ENCODE measurements around the gene EPHA10.
"Not testable (repeated sequence)": the region's sequence is repeated elsewhere in the genome, so short reads cannot be mapped to it uniquely, and the experiment has no call there.

The EPHA10 gene

GRCh38 chr1:37708471-37708870, 56.4 kb downstream of the EPHA10 start:
- DNase-seq = no peak

GRCh38 chr1:37705399-37705798, 59.5 kb downstream of the EPHA10 start:
- DNase-seq = no peak

GRCh38 chr1:37704966-37705365, 60.0 kb downstream of the EPHA10 start:
- DNase-seq = no peak

GRCh38 chr1:37703061-37703460, 61.9 kb downstream of the EPHA10 start:
- DNase-seq = no peak

GRCh38 chr1:37701051-37701450, 63.9 kb downstream of the EPHA10 start:
- no peak for DNase-seq

- DNase-seq = no peak
Measured at GRCh38 chr1:37699147-37699546, 65.8 kb downstream of the EPHA10 start.

GRCh38 chr1:37697737-37698136, 67.2 kb downstream of the EPHA10 start:
- DNase-seq = no peak

GRCh38 chr1:37697090-37697489, 67.8 kb downstream of the EPHA10 start:
- no peak for DNase-seq

- DNase-seq = no peak
Measured at GRCh38 chr1:37692834-37693175, 72.1 kb downstream of the EPHA10 start.

- peak; percentile 96 for DNase-seq
Measured at GRCh38 chr1:37692078-37692833, 72.7 kb downstream of the EPHA10 start, which contains the start of gene CDCA8. Gene CDCA8, plus strand, starts transcription at chr1:37692516. Its CDS starts 175 bp downstream, at chr1:37692691.

GRCh38 chr1:37691497-37692077, 73.3 kb downstream of the EPHA10 start:
- DNase-seq = no peak

- no peak for DNase-seq
Measured at GRCh38 chr1:37688926-37689325, 76.0 kb downstream of the EPHA10 start.

- DNase-seq = not testable (repeated sequence)
Measured at GRCh38 chr1:37687764-37688163, 77.2 kb downstream of the EPHA10 start.

GRCh38 chr1:37685722-37686121, 79.2 kb downstream of the EPHA10 start:
- no peak for DNase-seq

GRCh38 chr1:37684182-37684581, 80.7 kb downstream of the EPHA10 start:
- DNase-seq = not testable (repeated sequence)

GRCh38 chr1:37682334-37682987, 82.5 kb downstream of the EPHA10 start:
- peak; percentile 6 for DNase-seq

GRCh38 chr1:37680933-37681332, 84.0 kb downstream of the EPHA10 start:
- DNase-seq = no peak

- no peak for DNase-seq
Measured at GRCh38 chr1:37677808-37678207, 87.1 kb downstream of the EPHA10 start.

GRCh38 chr1:37677143-37677439, 87.8 kb downstream of the EPHA10 start:
- no peak for DNase-seq

GRCh38 chr1:37676281-37677142, 88.4 kb downstream of the EPHA10 start:
- DNase-seq = no peak

GRCh38 chr1:37673920-37674319, 91.0 kb downstream of the EPHA10 start:
- no peak for DNase-seq

- no peak for DNase-seq
Measured at GRCh38 chr1:37672136-37672870, 92.6 kb downstream of the EPHA10 start.

- DNase-seq = no peak
Measured at GRCh38 chr1:37671261-37671660, 93.7 kb downstream of the EPHA10 start.

Measured in NCI-H187 treated with DMSO at 0.1 percent for 48 hours (cell line).